Measurements from ENCODE around the gene TMF1. TPM values are rescaled to one million over a fixed set of nuclear protein-coding genes. Genes with fewer than 3 reads are reported as not detected.

TMF1 gene
- total and polyA plus RNA-seq, 12 donors, result 6.0 to 23.2 (median 20.1) TPM

- peaks cover 0 to 6% (median 0%) of the 10 kb centered on the region in 9 donors for H3K4me1 ChIP-seq
- H3K4me3 ChIP-seq, result no peak overlapping the region
- intact Hi-C loops (cut with DNase I), result no loop called here
- no peak for ATAC-seq
- DNase-seq, result no peak
- TF ChIP-seq CTCF (IDR thresholded peaks at IDR 0.05), result no peak
- 97% methylated on average over 9 of the region's 9 CpGs for WGBS, 2 donors
- peak overlapping the region in 1 of 10 donors; percentile 33 for H3K27ac ChIP-seq
- peaks cover 0 to 100% (median 61%) of the 10 kb centered on the region in 9 donors for H3K36me3 ChIP-seq
- no peaks in the 10 kb centered on the region for H3K9me3 ChIP-seq
- H3K27me3 ChIP-seq, result no peaks in the 10 kb centered on the region
Measured at GRCh38 chr3:69032737-69033136, 19.4 kb downstream of the TMF1 start.

DNA sequence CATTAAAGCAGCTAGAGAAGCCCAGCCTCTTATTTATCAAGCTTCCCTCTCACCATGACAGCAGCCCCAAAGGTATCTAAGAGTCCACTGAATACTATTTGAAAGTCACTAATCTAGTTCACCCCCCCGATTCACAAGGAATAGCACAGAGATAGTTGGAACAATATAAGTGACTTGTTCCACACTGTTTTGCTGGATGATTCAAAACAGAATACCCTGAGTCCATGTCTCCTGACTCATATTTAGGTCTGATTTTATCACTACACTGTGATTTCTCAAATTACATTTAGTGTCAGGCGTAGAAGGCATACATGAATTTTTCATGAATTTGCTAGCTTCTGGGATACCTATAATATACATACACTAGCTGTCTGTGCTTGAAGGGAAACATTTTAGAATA is 20.0 kb downstream of the TMF1 start:
- WGBS, 2 donors, result 86 to 95% methylated on average over 2 of the region's 2 CpGs
- ATAC-seq (no peak), DNase-seq (no peak)
- no peak overlapping the region for H3K4me3 ChIP-seq
- no peak overlapping the region for H3K27ac ChIP-seq
- H3K4me1 ChIP-seq, result peaks cover 0 to 6% (median 0%) of the 10 kb centered on the region in 9 donors
- peaks cover 0 to 100% (median 61%) of the 10 kb centered on the region in 9 donors for H3K36me3 ChIP-seq
- no peaks in the 10 kb centered on the region for H3K27me3 ChIP-seq
- no peaks in the 10 kb centered on the region for H3K9me3 ChIP-seq
- TF ChIP-seq CTCF (IDR thresholded peaks at IDR 0.05), result no peak
- intact Hi-C loops (cut with DNase I), result no loop called here

GRCh38 chr3:69031635-69032034 is 20.5 kb downstream of the TMF1 start:
- Histone ChIP-seq H3K4me3 (no peak overlapping the region), H3K36me3 (peaks cover 0 to 100% (median 55%) of the 10 kb centered on the region in 9 donors), H3K4me1 (peaks cover 0 to 6% (median 0%) of the 10 kb centered on the region in 9 donors), H3K27ac (no peak overlapping the region), H3K27me3 (no peaks in the 10 kb centered on the region), H3K9me3 (no peaks in the 10 kb centered on the region)
- ATAC-seq (no peak), DNase-seq (no peak)
- 88 to 94% methylated on average over 1 of the region's 1 CpG for WGBS, 2 donors
- intact Hi-C loops (cut with DNase I), result no loop called here
- TF ChIP-seq CTCF (IDR thresholded peaks at IDR 0.05), result no peak

GRCh38 chr3:69020857-69021256 is 31.3 kb downstream of the TMF1 start:
- ATAC-seq (no peak), DNase-seq (no peak)
- H3K36me3 ChIP-seq, result peaks cover 0 to 87% (median 25%) of the 10 kb centered on the region in 9 donors
- TF ChIP-seq CTCF (IDR thresholded peaks at IDR 0.05), result no peak
- no peaks in the 10 kb centered on the region for H3K27me3 ChIP-seq
- intact Hi-C loops (cut with DNase I), result no loop called here
- no peak overlapping the region for H3K4me3 ChIP-seq
- H3K27ac ChIP-seq, result no peak overlapping the region
- H3K4me1 ChIP-seq, result no peaks in the 10 kb centered on the region
- 72 to 73% methylated on average over 4 of the region's 4 CpGs for WGBS, 2 donors
- no peaks in the 10 kb centered on the region for H3K9me3 ChIP-seq
